Measurements from ENCODE around the gene ZFP92.

ZFP92 gene

DNA sequence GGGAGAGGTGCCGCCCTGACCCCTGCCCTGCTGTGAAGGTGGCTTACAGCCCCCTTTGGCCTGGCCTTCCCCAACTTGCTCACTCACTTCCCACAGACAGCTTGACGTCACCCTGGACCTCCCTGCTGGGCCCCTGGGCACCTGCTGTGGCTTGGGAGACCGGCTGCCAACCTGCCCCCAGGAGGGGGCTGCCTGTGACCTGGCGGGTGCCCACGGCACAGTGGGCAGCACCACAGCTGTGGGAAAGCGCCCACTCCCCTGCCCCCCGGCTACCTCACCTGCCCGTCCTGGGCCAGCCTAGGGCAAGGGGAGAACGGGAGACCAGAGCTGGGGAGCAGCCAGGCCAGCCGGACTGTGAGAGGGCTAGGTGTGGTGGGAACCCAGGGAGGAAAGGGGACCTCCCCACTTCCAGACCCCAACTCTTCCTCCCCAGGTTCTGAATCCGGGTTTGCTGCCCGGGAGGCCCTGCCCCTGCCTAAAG lies 2.4 kb upstream of the ZFP92 start:
- TF ChIP-seq POLR2A (IDR thresholded peaks at IDR 0.05; ENCODE audit: low read depth, low read length): no peak

DNA sequence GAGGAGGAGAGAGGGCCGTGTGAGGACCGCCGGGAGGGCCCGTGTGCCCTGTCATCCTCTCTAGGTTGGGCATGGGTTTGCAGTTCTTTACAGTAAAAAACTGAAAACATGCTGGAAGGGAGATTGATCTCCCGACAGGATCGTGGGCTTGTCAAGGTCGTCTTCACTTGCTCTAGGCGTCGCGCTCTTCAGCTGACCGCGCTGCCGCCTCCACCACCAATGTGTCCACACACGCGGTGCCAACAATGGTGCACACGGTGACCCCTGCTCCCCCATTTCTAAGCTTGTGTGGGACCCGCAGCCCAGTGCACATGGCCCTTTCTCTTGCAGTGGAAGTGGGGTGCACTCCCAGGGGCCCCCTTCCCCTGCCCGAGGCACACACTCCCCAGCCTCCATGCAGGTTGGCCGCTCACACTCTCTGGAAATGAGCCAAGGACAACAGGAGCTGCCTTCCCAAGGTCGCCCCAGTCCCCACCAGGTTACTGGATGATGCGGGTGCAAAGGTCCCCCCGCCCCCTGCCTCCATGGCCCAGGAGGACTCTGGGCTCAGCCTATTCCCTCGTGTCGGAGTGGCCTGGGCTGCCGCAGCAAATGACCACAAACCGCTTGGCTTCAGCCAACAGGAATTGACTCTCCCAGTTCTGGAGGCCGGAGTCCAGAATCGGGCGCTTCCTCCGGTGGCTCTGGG lies 1.7 kb upstream of the ZFP92 start:
- FAIRE-seq: no peak
- TF ChIP-seq POLR2A (IDR thresholded peaks at IDR 0.05; ENCODE audit: low read depth, low read length): no peak
- DNase-seq (ENCODE audit: insufficient read length, low spot score): no peak

More for the DNA sequence above, 2.4 kb upstream of the ZFP92 start:
- DNase-seq (ENCODE audit: insufficient read length, low spot score) (no peak), FAIRE-seq (no peak)

DNA sequence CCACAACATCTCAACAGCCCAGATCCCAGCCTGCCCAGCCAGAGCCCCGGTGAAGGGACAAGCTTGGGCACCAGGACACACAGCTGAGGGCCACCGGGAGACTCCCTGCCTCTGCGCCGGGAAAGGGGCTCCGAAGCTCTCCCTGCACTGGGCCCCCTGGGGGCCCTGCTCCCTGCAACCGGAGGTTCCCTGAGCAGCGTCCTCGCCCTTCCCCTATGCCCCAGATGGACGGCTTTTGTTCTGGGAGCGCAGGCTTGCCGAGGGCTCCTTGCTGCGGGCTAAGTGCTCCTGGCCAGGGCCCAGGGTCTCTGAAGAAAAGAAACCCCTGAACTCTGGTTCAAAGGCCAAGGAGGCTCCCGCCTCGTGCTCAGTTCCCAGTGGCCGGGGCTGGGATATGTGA lies 899 bp upstream of the ZFP92 start:
- DNase-seq (ENCODE audit: insufficient read length, low spot score) (no peak), FAIRE-seq (no peak)
- TF ChIP-seq POLR2A (IDR thresholded peaks at IDR 0.05; ENCODE audit: low read depth, low read length): no peak

DNA sequence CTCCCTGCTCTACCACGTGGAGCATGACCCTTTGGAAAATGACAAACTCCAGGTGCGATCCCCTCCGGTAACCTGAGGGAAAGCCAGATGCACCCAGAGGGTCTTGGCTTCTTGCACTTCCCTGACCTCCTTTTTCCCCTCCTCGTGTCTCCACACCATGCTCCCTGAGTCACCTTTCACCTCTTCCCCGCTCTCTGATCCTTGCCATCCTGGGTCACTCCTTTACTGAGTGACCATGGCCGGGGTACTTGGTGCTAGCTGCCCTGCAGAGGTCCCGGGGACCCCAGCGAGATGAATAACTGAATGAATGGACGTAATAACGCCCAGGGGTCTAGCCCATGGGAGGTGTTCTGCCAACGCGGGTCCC lies 401 bp upstream of the ZFP92 start:
- TF ChIP-seq POLR2A (IDR thresholded peaks at IDR 0.05; ENCODE audit: low read depth, low read length): no peak
- no peak for DNase-seq (ENCODE audit: insufficient read length, low spot score)
- FAIRE-seq: no peak

DNA sequence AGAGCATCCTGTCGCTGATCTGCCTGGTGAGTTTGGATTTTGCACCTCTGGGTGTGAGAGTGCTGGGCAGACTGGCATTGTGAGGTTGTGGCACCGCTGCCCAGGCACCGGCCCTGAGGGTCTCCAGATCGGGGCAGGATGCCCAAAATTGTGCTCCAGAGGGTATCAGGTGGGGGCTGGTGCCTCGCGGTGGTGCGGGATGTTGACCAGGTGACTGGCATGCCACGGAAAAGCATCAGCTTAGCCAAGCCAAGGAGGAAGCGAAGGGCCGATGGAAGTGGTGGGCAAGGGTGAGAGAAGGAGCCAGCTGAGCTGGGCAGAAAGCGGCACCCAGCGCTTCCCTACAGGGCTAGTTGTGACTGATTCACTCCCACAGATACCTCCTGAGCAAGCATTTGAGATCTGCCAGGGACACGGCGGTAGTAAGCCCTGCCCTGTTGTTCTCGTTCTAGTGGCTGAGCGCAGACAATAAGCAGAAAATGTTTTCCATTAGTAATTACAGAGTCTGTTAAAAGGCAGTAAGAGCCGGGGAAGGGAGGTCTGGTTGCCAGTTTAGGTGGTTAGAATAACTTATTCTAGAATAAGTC lies 809 bp downstream of the ZFP92 start:
- no peak for DNase-seq (ENCODE audit: insufficient read length, low spot score)
- FAIRE-seq: no peak
- TF ChIP-seq POLR2A (IDR thresholded peaks at IDR 0.05; ENCODE audit: low read depth, low read length): no peak

DNA sequence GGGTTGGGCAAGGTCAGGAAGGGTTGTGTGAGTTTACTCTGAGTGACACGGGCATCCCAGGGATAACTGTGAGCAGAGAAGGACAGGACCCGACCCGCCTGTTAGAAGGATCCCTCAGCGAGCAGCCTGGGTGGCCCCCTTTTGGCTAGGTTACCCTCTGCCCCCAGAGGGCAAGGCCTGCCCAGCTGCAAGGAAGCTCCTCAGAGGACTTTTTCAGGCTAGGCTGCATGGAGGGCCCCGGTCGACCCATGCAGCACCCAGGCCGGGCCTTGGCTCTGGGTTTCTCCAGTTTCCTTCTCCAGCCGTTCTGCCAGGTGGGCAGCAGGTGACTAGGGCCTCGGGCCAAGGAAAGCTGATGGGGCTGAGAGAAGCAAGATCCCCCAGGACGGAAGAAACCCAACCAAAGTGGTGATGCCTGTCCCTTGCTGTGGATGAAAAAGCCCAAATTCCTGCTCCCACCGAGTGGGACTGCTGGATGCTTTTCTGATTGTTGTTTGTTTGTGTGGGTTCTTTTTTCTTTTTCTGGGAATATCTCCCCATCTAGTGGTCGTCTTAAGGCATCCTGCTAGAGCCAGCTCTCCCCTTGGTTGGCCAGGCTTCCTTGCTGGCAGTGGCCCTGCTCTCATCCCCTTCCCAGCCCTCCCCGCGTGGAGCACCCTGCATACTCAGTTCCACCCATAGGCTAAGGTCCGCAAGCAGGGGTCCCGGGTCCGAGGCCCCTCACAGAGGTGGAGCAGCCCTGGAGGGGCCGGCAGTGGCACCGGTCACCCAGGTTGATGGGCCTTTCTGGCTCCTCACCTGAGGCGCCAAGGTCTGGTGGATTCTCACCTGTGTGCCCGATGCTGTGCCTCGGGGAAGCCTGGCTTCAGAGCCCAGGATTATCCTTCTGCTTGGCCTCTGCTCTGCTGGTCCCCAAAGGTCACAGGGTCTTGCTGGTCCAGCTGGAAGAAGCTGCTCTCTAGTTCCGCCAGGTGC lies 1.8 kb downstream of the ZFP92 start:
- no peak for TF ChIP-seq POLR2A (IDR thresholded peaks at IDR 0.05; ENCODE audit: low read depth, low read length)
- DNase-seq (ENCODE audit: insufficient read length, low spot score) (no peak), FAIRE-seq (no peak)

DNA sequence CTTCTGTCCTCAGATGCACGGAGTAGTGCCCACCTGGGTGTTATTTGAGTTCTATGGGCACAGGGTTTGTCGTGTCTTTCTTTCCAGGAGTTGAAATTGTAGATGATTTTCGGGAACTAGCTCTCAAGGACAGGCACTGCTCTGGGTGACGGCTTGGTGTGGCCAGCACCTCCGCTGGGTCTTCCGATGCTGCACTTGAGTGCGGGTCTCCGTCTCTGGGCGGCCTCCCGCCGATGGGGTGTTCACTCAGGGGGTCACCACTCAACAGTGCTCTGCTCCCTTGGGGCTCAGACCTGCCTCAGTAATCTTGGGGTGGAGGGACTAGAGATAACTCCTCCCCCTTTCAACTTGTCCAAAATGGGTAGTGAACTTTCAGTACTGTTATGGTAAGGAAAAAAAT lies 2.5 kb downstream of the ZFP92 start:
- TF ChIP-seq POLR2A (IDR thresholded peaks at IDR 0.05; ENCODE audit: low read depth, low read length): no peak
- FAIRE-seq (no peak), DNase-seq (ENCODE audit: insufficient read length, low spot score) (no peak)

DNA sequence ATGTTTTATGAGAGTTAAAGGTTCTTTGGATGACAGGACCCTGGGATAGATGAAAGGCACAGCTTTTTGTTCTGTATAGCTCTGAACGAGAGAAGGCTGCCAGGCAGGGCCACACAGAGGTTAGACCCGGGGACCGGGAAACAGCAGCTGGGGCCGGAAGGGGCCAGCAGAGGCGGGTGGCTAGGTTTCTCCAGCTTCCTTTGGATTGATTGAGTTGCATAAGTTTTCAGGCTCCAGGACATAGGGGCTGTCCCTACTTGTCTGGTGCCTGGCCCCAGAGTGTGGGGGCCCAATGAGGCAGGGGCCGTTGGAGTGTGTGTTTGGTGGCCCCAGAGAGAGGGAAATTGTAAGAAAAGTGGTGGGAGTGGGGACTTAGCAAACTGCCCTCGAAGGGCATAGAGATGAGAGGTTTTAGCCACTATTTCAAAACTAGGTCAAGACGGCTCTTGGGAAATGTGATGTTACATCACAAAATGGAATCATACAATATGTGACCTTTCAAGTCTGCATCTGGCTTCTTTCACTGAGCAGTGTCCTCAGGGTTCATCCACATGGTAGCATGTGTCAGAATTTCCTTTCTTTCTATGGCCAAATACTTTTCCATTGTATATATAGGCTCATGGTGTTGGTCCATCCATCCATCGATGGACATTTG lies 3.7 kb downstream of the ZFP92 start:
- TF ChIP-seq POLR2A (IDR thresholded peaks at IDR 0.05; ENCODE audit: low read depth, low read length): no peak
- DNase-seq (ENCODE audit: insufficient read length, low spot score): no peak
- FAIRE-seq: no peak

DNA sequence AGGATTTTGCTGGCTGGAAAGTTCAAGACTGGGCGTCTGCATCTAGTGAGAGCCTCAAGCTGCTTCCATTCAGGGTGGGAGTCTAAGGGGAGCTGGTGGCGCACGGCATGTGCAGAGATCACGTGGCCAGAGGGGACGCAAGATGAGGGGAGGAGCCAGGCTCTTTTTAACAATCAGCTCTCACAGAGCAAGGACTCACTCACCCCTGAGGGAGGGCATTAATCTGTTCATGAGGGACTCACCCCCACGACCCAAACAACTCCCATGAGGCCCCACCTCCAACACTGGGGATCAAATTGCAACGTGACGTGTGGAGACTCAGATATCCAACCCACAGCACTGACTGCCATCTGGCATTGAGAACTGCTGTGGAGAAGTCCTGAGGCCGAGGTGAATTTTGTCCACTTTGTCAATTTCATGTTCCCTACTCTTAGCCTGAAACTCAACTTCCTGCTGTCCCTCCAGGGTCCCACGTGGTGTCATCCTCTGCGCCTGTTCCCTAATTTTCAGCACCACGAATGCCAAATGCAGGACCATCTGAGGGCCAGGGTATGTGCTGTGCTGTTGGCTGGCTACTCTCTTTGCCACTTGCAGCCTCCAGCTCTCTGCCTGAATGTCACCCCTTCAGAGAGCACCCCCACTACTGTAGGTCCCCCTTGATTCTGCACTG lies 5.6 kb downstream of the ZFP92 start:
- DNase-seq (ENCODE audit: insufficient read length, low spot score): no peak

DNA sequence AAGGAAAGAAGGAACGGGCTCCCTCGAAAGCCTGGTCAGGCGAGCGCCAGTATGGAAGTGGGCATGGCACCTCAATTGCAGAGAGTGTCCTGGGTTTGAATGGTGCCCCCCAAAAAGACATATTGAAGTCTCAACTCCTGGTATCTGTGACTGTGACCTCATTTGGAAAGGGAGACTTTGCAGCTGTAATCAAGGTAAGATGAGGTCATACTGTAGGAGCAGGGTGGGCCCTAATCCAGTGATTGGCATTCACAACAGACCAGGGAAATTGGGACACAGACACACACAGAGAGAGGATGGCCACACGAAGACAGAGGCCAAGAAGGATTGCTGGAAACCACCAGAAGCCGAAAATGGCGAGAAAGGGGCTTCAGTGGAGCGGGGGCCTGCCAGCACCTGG lies 6.4 kb downstream of the ZFP92 start:
- FAIRE-seq (no peak), DNase-seq (ENCODE audit: insufficient read length, low spot score) (no peak)
- TF ChIP-seq POLR2A (IDR thresholded peaks at IDR 0.05; ENCODE audit: low read depth, low read length): no peak

More for the DNA sequence above, 5.6 kb downstream of the ZFP92 start:
- FAIRE-seq: no peak
- TF ChIP-seq POLR2A (IDR thresholded peaks at IDR 0.05; ENCODE audit: low read depth, low read length): no peak

DNA sequence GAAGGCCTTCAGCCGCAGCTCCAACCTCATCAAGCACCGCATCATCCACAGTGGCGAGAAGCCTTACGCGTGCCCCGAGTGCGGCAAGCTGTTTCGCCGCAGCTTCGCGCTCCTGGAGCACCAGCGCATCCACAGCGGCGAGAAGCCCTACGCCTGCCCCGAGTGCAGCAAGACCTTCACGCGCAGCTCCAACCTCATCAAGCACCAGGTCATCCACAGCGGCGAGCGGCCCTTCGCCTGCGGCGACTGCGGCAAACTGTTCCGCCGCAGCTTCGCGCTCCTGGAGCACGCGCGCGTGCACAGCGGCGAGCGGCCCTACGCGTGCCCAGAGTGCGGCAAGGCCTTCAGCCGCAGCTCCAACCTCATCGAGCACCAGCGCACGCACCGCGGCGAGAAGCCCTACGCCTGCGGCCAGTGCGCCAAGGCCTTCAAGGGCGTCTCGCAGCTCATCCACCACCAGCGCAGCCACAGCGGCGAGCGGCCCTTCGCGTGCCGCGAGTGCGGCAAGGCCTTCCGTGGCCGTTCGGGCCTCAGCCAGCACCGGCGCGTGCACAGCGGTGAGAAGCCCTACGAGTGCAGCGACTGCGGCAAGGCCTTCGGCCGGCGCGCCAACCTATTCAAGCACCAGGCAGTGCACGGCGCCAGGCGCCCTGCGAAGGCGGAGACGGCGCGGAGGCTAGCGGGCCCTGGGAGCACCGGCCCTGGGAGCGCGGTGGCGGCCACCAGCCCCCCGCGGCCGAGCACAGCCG lies 9.8 kb downstream of the ZFP92 start:
- TF ChIP-seq POLR2A (IDR thresholded peaks at IDR 0.05; ENCODE audit: low read depth, low read length): no peak
- FAIRE-seq (no peak), DNase-seq (ENCODE audit: insufficient read length, low spot score) (no peak)

DNA sequence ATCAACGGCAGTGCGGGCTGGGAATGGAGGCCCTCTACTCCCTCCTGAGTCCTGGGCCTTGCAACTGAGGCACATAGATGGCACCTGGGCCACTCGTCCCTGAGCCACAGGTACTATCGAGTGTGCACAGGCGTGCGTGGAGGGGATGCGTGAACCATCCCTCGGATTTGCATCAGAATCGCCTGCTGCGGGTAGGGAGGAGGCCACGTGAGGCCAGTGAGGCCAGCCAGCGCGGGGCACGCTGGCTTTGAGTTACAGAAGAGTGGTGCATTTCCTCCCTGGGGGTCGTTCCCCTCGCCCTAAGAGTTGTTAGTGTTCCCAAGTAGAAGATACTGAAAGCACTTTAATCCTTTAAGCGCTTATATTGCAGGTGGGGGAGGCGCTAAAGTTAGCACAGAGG lies 10.6 kb downstream of the ZFP92 start:
- TF ChIP-seq POLR2A (IDR thresholded peaks at IDR 0.05; ENCODE audit: low read depth, low read length): no peak
- no peak for DNase-seq (ENCODE audit: insufficient read length, low spot score)
- FAIRE-seq: no peak

DNA sequence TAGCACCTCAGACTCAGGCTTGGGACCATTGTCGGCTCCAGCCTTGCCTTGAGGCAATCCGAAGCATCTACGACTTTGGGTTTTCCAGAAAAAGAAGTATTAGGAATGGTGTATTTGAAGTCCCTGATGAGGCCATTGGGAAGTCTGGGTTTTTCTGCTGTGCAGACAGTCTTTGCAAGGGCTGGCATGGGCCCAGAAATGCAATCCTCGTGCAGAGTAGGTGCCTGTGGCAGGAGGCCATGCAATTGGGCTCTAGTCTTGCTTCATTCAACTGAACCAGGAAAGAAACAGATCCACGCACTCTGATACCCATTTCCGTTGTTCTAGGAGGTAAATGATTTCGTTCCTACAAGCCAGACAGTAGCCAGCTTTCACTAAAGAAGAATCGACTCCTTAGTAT lies 12.4 kb downstream of the ZFP92 start:
- DNase-seq (ENCODE audit: insufficient read length, low spot score): no peak
- no peak for FAIRE-seq
- TF ChIP-seq POLR2A (IDR thresholded peaks at IDR 0.05; ENCODE audit: low read depth, low read length): no peak

Data from H54 (cell line).